A673 (cell line): ENCODE results near the gene MRPS31. TPM values are rescaled to one million over a fixed set of nuclear protein-coding genes. Genes with fewer than 3 reads are reported as not detected.

Experiments
- BruUV-seq: library from RNA; stranded (reverse); fragments of 400-500 nt; replicated peaks from 2 replicates; lab custom pipeline; 2021; lab: Mats Ljungman, UMichigan
- CTCF ChIA-PET: fragments of 300-600 bp; sonication (Branson Sonifier 250); formaldehyde crosslinking; loops from one replicate; lab custom pipeline; 2022; ENCODE audit warnings: antibody characterized with exemption; lab: Charles Lee
- POLR2A ChIA-PET: fragments of 300-600 bp; sonication (Branson Sonifier 250); formaldehyde crosslinking; loops from one replicate; lab custom pipeline; 2022; ENCODE audit warnings: antibody characterized with exemption; ENCODE audit not compliant: low non-redundant PET; lab: Charles Lee
- DNase-seq: peaks from one replicate; pipeline ENCODE4 v3.0.0-alpha.2; 2015; ENCODE audit warnings: low spot score
- H3K27ac ChIP-seq: fragments of 200-600 bp; sonication (generic); 2 replicates; pipeline ENCODE4 v1.5.1; 2016; ENCODE audit warnings: mixed run types, low read depth, mild to moderate bottlenecking, mixed read lengths, antibody characterized with exemption, low read length; ENCODE audit not compliant: poor library complexity, severe bottlenecking
- H3K27me3 ChIP-seq: fragments of 200-600 bp; sonication (generic); replicated peaks from 2 replicates; pipeline ENCODE4 v1.6.1; 2017; ENCODE audit warnings: mixed run types, low read depth, mild to moderate bottlenecking, mixed read lengths, antibody characterized with exemption, low read length; ENCODE audit not compliant: insufficient read depth, poor library complexity
- H3K36me3 ChIP-seq: fragments of 200-600 bp; sonication (generic); 2 replicates; pipeline ENCODE4 v1.6.1; 2016; ENCODE audit warnings: mixed run types, mild to moderate bottlenecking, mixed read lengths, antibody characterized with exemption, low read length; ENCODE audit not compliant: insufficient read depth, poor library complexity, severe bottlenecking
- H3K4me1 ChIP-seq: fragments of 200-600 bp; sonication (generic); 2 replicates; pipeline ENCODE4 v1.6.1; 2017; ENCODE audit warnings: mixed run types, mild to moderate bottlenecking, mixed read lengths, antibody characterized with exemption, low read length; ENCODE audit not compliant: insufficient read depth, poor library complexity, severe bottlenecking
- H3K4me3 ChIP-seq: fragments of 200-600 bp; sonication (generic); 2 replicates; pipeline ENCODE4 v1.5.1; 2016; ENCODE audit warnings: low read depth, mixed run types, mild to moderate bottlenecking, mixed read lengths, low read length; ENCODE audit not compliant: poor library complexity, severe bottlenecking
- H3K9me3 ChIP-seq: fragments of 200-600 bp; sonication (generic); 2 replicates; pipeline ENCODE4 v1.6.1; 2016; ENCODE audit warnings: mixed run types, low read depth, mild to moderate bottlenecking, mixed read lengths, antibody characterized with exemption, low read length; ENCODE audit not compliant: poor library complexity, severe bottlenecking
- CTCF ChIP-seq: fragments of 300-800, 200-600 bp; sonication (generic); conservative IDR thresholded peaks from 2 replicates; pipeline ENCODE4 v1.5.1; 2017; ENCODE audit warnings: low read depth, mild to moderate bottlenecking, antibody characterized with exemption, low read length, moderate library complexity, mixed read lengths
- EZH2 ChIP-seq: fragments of 200-600 bp; sonication (generic); IDR thresholded peaks from 2 replicates; pipeline ENCODE4 v1.6.1; 2017; ENCODE audit warnings: borderline replicate concordance, low read depth, mild to moderate bottlenecking, mixed read lengths, antibody characterized with exemption, low read length; ENCODE audit not compliant: poor library complexity, severe bottlenecking
- intact Hi-C: fragments of 100-400 bp; cut with micrococcal nuclease; formaldehyde crosslinking; loops from one replicate; pipeline ENCODE4 v1.10.0; 2022; ENCODE audit not compliant: unreplicated experiment
- total RNA-seq: library from RNA; stranded (reverse); gene quantifications from 2 replicates; pipeline ENCODE4 v1.2.3, GENCODE V29; 2021

Gene MRPS31
- total RNA-seq, 1 experiment from 2014 or later, result 32.0 TPM

GRCh38 chr13:40772765-40773473 is 1.9 kb upstream of the MRPS31 start:
- TF ChIP-seq CTCF, result no peak
- TF ChIP-seq EZH2, result no peak
- peaks cover 9% of the 10 kb centered on the region for H3K4me1 ChIP-seq
- no TSS peak for BruUV-seq
- no peaks in the 10 kb centered on the region for H3K27me3 ChIP-seq
- no peaks in the 10 kb centered on the region for H3K36me3 ChIP-seq
- no peak overlapping the region for H3K27ac ChIP-seq
- ChIA-PET CTCF (no interaction called here), POLR2A (no interaction called here)
- intact Hi-C loops, result loop anchor here (10.0 kb wide), 1 partner anchor 1088 kb away; no protein-coding TSS in a partner anchor
- no peak overlapping the region for H3K4me3 ChIP-seq
- no peak for DNase-seq
- no peaks in the 10 kb centered on the region for H3K9me3 ChIP-seq

- POLR2A ChIA-PET, result no interaction called here
- Histone ChIP-seq H3K4me1 (peaks cover 3% of the 10 kb centered on the region), H3K9me3 (no peaks in the 10 kb centered on the region), H3K36me3 (peaks cover 4% of the 10 kb centered on the region), H3K27ac (peak overlapping the region; percentile 87), H3K27me3 (no peaks in the 10 kb centered on the region), H3K4me3 (peak overlapping the region; percentile 86)
- no TSS peak for BruUV-seq
- TF ChIP-seq CTCF (no peak), EZH2 (no peak)
- CTCF ChIA-PET, result no interaction called here
- intact Hi-C loops, result loop anchor here (10.0 kb wide), 1 partner anchor 1086 kb away; no protein-coding TSS in a partner anchor
- DNase-seq, result no peak
Measured at GRCh38 chr13:40770609-40770933, 419 bp downstream of the MRPS31 start.

GRCh38 chr13:40769970-40770369 is 1.0 kb downstream of the MRPS31 start:
- Histone ChIP-seq H3K27me3 (no peaks in the 10 kb centered on the region), H3K4me1 (peaks cover 3% of the 10 kb centered on the region), H3K9me3 (no peaks in the 10 kb centered on the region), H3K4me3 (peak overlapping the region; percentile 86), H3K27ac (no peak overlapping the region), H3K36me3 (peaks cover 7% of the 10 kb centered on the region)
- TF ChIP-seq EZH2 (no peak), CTCF (no peak)
- ChIA-PET POLR2A (no interaction called here), CTCF (no interaction called here)
- BruUV-seq, result TSS peak; percentile 61
- intact Hi-C loops, result loop anchor here (10.0 kb wide), 1 partner anchor 1085 kb away; no protein-coding TSS in a partner anchor
- no peak for DNase-seq
